NT2/D1 (cell line): ENCODE data around the gene ACP6.

ENCODE experiments used
- SUZ12 ChIP-seq: IDR thresholded peaks from 2 replicates; pipeline ENCODE4 v1.6.1; 2011; ENCODE audit not compliant: insufficient read length, insufficient read depth; ENCODE audit errors: extremely low read depth
- YY1 ChIP-seq: IDR thresholded peaks from 2 replicates; pipeline ENCODE4 v1.6.1; 2011; ENCODE audit not compliant: insufficient read length, insufficient read depth
- ZNF274 ChIP-seq: IDR thresholded peaks from 2 replicates; pipeline ENCODE4 v1.6.1; 2011; ENCODE audit warnings: mild to moderate bottlenecking, low read depth, low read length

DNA sequence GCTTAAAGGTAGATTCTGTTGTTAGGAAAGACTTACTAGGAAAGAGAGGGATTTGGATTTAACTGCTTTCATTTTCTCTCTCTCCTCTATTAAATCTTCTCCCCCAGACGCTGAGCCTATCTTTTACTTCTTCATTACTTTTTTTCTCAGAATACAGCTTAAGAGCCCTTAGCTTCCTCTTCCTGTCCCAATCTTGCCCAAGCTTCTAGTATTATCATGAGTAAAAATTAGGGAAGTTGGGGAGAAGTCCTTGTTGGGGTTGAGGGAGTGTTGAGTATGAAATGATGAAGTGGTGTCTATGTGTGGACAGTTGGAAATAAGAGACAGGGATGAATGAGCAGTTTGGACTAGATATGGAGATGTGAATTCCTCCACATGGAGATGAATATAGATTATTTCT is 35.0 kb downstream of the ACP6 start:
- no peak for TF ChIP-seq SUZ12
- TF ChIP-seq ZNF274 = no peak
- no peak for TF ChIP-seq YY1
